Measurements from ENCODE around the gene SYK. TPM values are rescaled to one million over a fixed set of nuclear protein-coding genes. Genes with fewer than 3 reads are reported as not detected.
"Not testable (repeated sequence)": the region's sequence is repeated elsewhere in the genome, so short reads cannot be mapped to it uniquely, and the experiment has no call there.

SYK gene
- total RNA-seq, 2 donors from 2014 or later: 2.5 to 6.0 TPM

- H3K9ac ChIP-seq (ENCODE audit: extremely low read depth, low read length, poor library complexity, severe bottlenecking): no peak overlapping the region
- no peaks in the 10 kb centered on the region for H3K9me3 ChIP-seq (ENCODE audit: control insufficient read depth, low read length)
- H3K27me3 ChIP-seq (ENCODE audit: control insufficient read depth, insufficient read depth, low read length, poor library complexity, severe bottlenecking): no peaks in the 10 kb centered on the region
- Mint-ChIP-seq H3K36me3 (ENCODE audit: low read depth) (no peaks in the 10 kb centered on the region), H3K27me3 (ENCODE audit: insufficient read depth) (no peaks in the 10 kb centered on the region), H3K4me1 (peaks cover 7% of the 10 kb centered on the region), H3K9me3 (peaks cover 4% of the 10 kb centered on the region), H3K27ac (no peak overlapping the region), H3K4me3 (no peak overlapping the region)
- no peak for TF ChIP-seq CTCF (conservative IDR thresholded peaks at IDR 0.05)
- no peaks in the 10 kb centered on the region for H3K4me1 ChIP-seq (ENCODE audit: control insufficient read depth, insufficient read depth, low read length)
- no peak overlapping the region for H3K27ac ChIP-seq (ENCODE audit: low read depth, low read length)
- no peak for DNase-seq
- no peak overlapping the region for H3K4me3 ChIP-seq (ENCODE audit: low read length)
- WGBS, 2 experiments (ENCODE audit: insufficient coverage in 1 of 2, insufficient read length in 1 of 2): 87 to 92% methylated on average over 3 of the region's 4 CpGs
- H3K36me3 ChIP-seq (ENCODE audit: control insufficient read depth, insufficient read depth, low read length): no peaks in the 10 kb centered on the region
These were observed 13.7 kb upstream of the SYK start for GRCh38 chr9:90787771-90788460.

DNA sequence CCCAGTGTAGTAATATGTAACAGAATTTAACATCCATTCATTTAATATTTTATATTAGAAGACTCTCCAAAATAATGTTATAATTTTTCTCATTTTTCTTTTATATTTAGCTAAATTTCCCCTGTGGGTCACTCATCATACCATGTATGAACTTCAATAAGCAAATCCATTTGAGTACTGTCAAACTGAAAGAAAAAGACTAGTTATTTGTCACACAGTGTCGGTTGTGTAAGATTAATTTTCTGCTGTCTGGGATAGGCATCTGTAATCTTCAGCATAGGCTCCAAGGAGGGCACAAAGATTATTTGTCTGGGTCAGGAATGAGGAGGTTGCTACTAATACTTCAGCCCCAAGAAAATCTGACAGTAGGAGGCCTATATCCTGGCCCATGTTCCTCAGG lies 13.1 kb upstream of the SYK start:
- H3K4me1 Mint-ChIP-seq; H3K27me3 ChIP-seq (ENCODE audit: control insufficient read depth, insufficient read depth, low read length, poor library complexity, severe bottlenecking); H3K4me3 ChIP-seq (ENCODE audit: low read length); H3K27ac Mint-ChIP-seq; DNase-seq; H3K9ac ChIP-seq (ENCODE audit: extremely low read depth, low read length, poor library complexity, severe bottlenecking); H3K27ac ChIP-seq (ENCODE audit: low read depth, low read length); H3K4me3 Mint-ChIP-seq; H3K36me3 Mint-ChIP-seq (ENCODE audit: low read depth); H3K4me1 ChIP-seq (ENCODE audit: control insufficient read depth, insufficient read depth, low read length); H3K9me3 Mint-ChIP-seq; H3K27me3 Mint-ChIP-seq (ENCODE audit: insufficient read depth); H3K36me3 ChIP-seq (ENCODE audit: control insufficient read depth, insufficient read depth, low read length); H3K9me3 ChIP-seq (ENCODE audit: control insufficient read depth, low read length): not testable (repeated sequence)
- 95% methylated on average over 1 of the region's 1 CpG; no CpG with 5 or more reads in 1 of the 2 experiments for WGBS, 2 experiments (ENCODE audit: insufficient coverage in 1 of 2, insufficient read length in 1 of 2)

GRCh38 chr9:90789408-90789807 lies 12.2 kb upstream of the SYK start:
- H3K9me3 Mint-ChIP-seq: peaks cover 4% of the 10 kb centered on the region
- no peaks in the 10 kb centered on the region for H3K9me3 ChIP-seq (ENCODE audit: control insufficient read depth, low read length)
- no peaks in the 10 kb centered on the region for H3K27me3 Mint-ChIP-seq (ENCODE audit: insufficient read depth)
- H3K4me1 ChIP-seq (ENCODE audit: control insufficient read depth, insufficient read depth, low read length): no peaks in the 10 kb centered on the region
- no peaks in the 10 kb centered on the region for H3K4me1 Mint-ChIP-seq
- no peak overlapping the region for H3K4me3 ChIP-seq (ENCODE audit: low read length)
- no peak for DNase-seq
- no peak overlapping the region for H3K4me3 Mint-ChIP-seq
- no peak for TF ChIP-seq CTCF (conservative IDR thresholded peaks at IDR 0.05)
- H3K27ac Mint-ChIP-seq: no peak overlapping the region
- no peak overlapping the region for H3K27ac ChIP-seq (ENCODE audit: low read depth, low read length)
- no peaks in the 10 kb centered on the region for H3K36me3 ChIP-seq (ENCODE audit: control insufficient read depth, insufficient read depth, low read length)
- WGBS, 2 experiments (ENCODE audit: insufficient coverage in 1 of 2, insufficient read length in 1 of 2): 87 to 91% methylated on average over 2 to 4 of the region's 4 CpGs
- no peaks in the 10 kb centered on the region for H3K36me3 Mint-ChIP-seq (ENCODE audit: low read depth)
- H3K9ac ChIP-seq (ENCODE audit: extremely low read depth, low read length, poor library complexity, severe bottlenecking): no peak overlapping the region
- H3K27me3 ChIP-seq (ENCODE audit: control insufficient read depth, insufficient read depth, low read length, poor library complexity, severe bottlenecking): no peaks in the 10 kb centered on the region

GRCh38 chr9:90789862-90790261 lies 11.8 kb upstream of the SYK start:
- no peak overlapping the region for H3K4me3 Mint-ChIP-seq
- H3K4me1 ChIP-seq (ENCODE audit: control insufficient read depth, insufficient read depth, low read length): no peaks in the 10 kb centered on the region
- no peak overlapping the region for H3K27ac ChIP-seq (ENCODE audit: low read depth, low read length)
- TF ChIP-seq CTCF (conservative IDR thresholded peaks at IDR 0.05): no peak
- no peaks in the 10 kb centered on the region for H3K27me3 ChIP-seq (ENCODE audit: control insufficient read depth, insufficient read depth, low read length, poor library complexity, severe bottlenecking)
- DNase-seq: no peak
- no peak overlapping the region for H3K4me3 ChIP-seq (ENCODE audit: low read length)
- no peaks in the 10 kb centered on the region for H3K4me1 Mint-ChIP-seq
- no peaks in the 10 kb centered on the region for H3K27me3 Mint-ChIP-seq (ENCODE audit: insufficient read depth)
- H3K9ac ChIP-seq (ENCODE audit: extremely low read depth, low read length, poor library complexity, severe bottlenecking): no peak overlapping the region
- no peaks in the 10 kb centered on the region for H3K9me3 ChIP-seq (ENCODE audit: control insufficient read depth, low read length)
- H3K27ac Mint-ChIP-seq: no peak overlapping the region
- peaks cover 4% of the 10 kb centered on the region for H3K9me3 Mint-ChIP-seq
- 84 to 91% methylated on average over 3 to 4 of the region's 4 CpGs for WGBS, 2 experiments (ENCODE audit: insufficient coverage in 1 of 2, insufficient read length in 1 of 2)
- H3K36me3 ChIP-seq (ENCODE audit: control insufficient read depth, insufficient read depth, low read length): no peaks in the 10 kb centered on the region
- no peaks in the 10 kb centered on the region for H3K36me3 Mint-ChIP-seq (ENCODE audit: low read depth)

GRCh38 chr9:90793024-90793423 lies 8.6 kb upstream of the SYK start:
- WGBS, 2 experiments (ENCODE audit: insufficient coverage in 1 of 2, insufficient read length in 1 of 2): no CpG with 5 or more reads among the region's 3 CpGs
- H3K27ac ChIP-seq (ENCODE audit: low read depth, low read length); H3K4me3 Mint-ChIP-seq; H3K9me3 Mint-ChIP-seq; H3K36me3 Mint-ChIP-seq (ENCODE audit: low read depth); DNase-seq; H3K4me3 ChIP-seq (ENCODE audit: low read length); H3K9me3 ChIP-seq (ENCODE audit: control insufficient read depth, low read length); H3K36me3 ChIP-seq (ENCODE audit: control insufficient read depth, insufficient read depth, low read length); H3K9ac ChIP-seq (ENCODE audit: extremely low read depth, low read length, poor library complexity, severe bottlenecking); H3K4me1 ChIP-seq (ENCODE audit: control insufficient read depth, insufficient read depth, low read length); H3K27ac Mint-ChIP-seq; H3K27me3 ChIP-seq (ENCODE audit: control insufficient read depth, insufficient read depth, low read length, poor library complexity, severe bottlenecking); H3K4me1 Mint-ChIP-seq: not testable (repeated sequence)
- H3K27me3 Mint-ChIP-seq (ENCODE audit: insufficient read depth): peaks cover 12% of the 10 kb centered on the region

All from endodermal cell (in vitro differentiated cells).